HG03175 (cell line): ENCODE results near the gene PXDN.

Experiments used
- ATAC-seq: cut with Tn5 transposase; IDR thresholded peaks from one replicate; pipeline ENCODE4 v1.9.1; 2021; ENCODE audit warnings: mild to moderate bottlenecking, moderate library complexity; ENCODE audit not compliant: unreplicated experiment

PXDN gene

DNA sequence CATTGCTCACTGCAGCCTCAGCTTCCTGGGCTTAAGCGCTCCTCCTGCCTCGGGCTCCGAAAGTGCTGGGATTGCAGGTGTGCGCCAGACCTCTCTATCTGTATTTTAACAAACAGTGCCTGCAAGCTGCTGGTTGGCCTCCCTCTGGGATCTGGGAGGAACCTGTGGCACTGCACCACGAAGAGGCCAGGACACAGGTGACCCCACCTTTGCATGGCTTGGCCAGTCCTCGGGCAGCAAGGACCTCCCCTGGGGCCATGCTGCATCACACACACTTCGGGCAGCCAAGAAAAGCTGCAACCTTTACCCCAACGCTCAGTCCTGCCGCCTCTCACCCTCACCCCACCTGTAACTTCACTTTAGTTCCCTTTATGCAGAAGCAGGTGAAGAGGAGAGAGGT is 70.0 kb downstream of the PXDN start:
- no peak for ATAC-seq

DNA sequence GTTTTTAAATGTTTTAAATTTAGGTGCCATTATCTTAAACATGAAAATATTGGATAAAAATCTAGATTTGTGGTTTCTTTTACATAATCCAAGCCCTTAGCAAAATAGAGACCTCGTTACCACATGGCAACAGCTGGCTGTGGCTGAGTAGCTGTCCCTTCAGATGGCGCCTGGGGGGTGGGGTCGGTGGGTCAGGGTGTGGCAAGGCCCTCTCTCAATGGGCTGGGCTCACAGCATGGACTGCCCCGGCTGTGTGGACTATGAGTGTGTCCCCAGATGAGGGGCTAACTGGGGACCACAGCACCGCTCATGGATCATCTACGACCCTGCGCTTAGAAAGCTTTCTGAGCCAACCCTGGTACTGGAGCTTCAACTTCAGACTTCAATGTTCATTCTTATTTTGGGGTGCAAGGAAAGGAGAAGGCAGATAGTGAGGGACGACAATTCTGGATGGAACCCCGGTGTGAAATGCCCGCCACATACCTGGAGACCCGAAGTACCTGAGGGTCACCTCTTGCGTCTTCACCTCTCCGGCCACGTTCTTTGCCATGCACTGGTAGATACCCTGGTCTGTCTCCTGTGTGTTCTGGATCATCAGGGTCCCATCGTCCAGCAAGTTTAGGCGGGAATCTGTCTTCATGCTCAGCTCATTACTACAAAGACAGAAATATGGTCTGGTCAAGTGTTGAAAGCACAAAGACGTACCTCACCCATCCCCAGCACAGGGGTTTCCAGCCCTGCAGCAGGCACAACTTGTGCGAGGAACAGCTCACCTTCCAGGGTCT is 71.0 kb downstream of the PXDN start:
- ATAC-seq: no peak

DNA sequence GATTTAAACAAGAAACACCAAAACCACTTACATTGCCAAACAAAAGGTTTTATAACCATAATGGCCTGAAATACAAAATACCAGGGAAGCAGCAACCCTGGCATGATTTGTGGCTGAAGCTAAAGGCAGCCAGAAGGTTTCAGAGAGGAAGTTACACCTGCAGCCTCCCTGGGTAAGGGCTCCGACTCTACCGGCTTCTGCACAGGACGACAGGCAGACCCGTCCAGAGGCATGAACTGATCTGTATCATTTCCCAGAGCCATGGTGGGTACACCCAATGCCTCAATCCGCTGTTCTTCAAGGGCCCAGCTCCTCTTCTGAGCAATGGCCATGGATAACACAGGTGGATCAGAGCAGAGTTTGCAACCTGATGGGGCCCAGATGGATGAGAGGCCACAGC is 71.6 kb downstream of the PXDN start:
- no peak for ATAC-seq

DNA sequence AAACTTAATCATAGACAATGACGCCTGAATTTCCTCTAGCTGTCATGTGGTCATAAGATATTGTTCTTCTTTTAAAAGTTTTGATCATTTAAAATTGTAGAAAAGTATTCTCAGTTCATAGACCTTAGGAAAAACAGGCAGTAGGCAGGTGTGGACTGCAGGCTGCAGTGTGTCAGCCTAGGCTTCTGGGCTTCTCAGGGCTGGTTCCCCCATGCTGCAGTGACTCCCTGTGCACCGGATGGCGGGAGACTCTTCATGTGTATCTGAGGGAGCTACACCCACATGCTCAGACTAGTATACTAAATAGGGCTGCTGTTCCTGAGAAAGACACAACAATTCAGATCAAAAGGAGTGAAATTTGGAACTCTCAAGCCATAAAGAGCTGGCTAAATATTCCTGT is 72.4 kb downstream of the PXDN start:
- ATAC-seq: no peak

DNA sequence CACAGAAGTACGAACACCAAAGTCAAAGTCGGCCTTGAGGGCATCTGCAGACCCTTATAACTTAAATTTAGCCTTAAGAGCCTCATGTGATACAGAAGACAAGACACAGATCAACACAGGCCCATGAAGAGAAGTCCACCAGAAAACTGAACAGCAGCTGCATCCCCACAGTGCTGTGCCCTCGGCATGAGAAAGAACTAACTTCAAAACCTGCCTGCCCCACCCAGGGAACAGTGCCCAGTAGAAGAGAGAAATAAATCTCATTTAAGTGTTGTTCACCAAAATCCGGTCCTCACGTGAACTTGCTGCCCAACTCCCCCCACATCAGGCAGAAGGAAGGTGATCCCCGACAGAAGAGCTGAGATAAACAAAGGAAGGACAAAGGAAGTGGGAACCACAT is 73.7 kb downstream of the PXDN start:
- no peak for ATAC-seq

DNA sequence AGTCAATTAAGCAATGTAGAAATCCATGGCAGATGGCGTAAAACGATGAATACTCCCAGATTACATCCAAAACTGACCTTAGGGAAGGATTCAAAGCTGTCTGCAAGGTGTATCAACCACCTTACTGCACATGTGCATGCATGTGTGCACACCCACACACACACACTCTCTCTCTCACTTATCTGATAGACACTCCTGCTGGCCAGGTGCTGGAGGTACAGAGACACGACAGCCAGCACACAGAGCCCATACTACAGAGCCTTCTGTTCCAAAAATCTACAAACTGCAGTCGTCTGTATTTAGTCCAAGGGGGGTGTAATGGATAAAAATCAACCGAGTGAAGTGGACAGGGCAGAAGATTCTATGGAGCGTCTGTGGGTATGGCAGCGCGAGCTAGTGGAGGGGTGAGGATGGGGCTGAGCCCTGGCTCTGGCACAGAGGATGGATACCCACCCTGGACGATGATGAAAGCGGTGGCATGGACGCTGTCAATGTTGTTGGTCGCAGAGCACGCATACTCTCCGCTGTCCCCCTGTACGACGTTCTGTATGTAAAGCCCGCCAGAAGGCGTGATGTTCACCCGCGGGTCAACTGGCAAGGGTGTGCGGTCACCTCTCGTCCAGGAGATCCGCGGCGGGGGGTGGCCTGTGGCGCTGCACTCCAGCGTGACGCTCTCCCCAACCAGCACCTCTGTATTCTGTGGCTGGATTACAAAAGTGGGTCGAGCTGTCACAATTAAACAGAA is 78.4 kb downstream of the PXDN start:
- ATAC-seq: no peak

DNA sequence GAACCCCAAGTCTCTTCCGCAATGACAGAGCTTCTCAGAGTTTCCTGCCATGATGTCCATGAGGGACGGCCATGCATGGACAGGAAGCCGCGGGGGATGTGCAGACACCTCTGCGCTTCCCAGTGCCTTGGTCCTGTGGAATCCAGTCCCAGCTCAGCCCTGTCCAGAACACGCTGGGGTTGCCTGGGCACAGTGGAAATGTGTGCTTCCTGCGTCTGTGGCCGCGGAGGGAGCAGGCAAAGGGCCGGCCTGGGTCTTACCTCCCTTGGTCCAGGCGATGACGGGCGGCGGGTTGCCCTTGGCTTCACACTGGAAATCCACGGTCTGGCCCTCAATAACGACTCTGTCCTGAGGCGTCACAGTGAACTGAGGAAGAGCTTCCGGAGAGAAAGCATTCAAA is 79.6 kb downstream of the PXDN start:
- ATAC-seq: no peak

DNA sequence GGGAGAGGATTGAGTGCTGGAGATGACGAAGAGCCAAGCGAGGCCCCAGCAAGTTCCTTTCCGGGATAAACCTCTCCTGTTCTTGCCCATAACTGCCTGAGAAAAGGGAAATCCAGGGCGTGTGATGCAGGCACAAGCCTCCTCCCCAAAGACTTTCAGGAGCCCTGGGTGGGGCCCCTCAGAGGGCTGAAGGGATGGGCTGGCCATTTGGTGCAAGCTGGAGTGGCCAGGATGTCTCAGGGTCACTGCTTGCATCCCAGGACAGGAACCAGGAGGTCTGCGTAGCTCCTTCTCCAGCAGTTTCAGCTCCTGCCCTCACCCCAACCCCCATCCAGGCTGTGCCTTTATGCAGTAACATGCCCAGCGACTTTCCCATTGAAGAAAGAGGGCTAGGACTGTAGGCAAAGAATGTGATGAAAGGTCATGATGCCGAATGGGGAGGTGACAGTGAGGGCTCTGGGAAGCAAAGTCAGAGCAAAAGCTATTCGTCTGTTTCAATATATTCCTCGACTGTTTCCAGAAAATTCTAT is 80.2 kb downstream of the PXDN start:
- no peak for ATAC-seq

DNA sequence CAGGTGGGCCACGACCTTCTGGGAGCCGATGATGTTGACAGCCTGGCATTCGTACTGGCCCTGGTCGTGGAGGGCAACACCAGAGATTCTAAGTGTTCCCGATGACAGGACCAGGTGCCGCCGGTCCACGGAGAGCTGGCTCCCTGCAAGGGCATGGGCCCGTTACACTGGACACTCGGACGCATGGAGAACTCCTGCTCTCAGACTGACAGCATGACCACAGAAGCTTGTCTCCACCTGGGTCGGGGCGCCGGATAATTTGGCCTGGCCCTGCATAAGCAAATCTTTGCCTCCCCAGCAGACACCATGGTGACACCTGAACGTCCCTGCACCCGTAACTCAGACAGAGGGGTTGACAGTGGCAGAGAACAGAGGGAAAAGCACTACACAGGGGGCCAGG is 80.7 kb downstream of the PXDN start:
- no peak for ATAC-seq

DNA sequence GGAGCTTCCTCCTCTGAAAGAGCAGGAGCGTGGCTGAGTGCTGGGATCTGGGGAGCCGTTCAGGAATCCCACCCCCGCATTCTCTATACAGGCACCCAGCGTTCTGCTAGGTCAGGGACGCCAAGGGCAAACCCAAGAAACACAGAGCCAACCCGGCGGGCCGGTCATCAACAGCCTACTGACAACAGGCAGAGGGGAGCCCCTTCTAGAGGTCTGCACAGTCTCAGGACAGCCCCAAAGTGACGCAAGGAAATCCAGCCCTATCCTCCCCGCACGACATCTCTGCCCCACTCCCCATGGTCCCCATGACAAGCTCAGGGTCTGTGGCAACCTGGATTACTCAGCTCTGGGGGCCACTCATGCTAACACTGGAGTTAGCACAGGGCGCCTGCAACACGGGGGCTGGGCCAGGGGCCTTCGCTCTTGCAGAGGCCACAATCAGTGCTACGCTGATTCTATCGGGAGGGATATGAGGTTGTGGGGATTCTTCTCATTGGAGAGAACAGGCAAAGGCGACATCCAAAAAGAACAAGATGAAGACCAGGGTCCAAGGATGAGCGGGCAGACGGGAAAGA is 81.6 kb downstream of the PXDN start:
- no peak for ATAC-seq

DNA sequence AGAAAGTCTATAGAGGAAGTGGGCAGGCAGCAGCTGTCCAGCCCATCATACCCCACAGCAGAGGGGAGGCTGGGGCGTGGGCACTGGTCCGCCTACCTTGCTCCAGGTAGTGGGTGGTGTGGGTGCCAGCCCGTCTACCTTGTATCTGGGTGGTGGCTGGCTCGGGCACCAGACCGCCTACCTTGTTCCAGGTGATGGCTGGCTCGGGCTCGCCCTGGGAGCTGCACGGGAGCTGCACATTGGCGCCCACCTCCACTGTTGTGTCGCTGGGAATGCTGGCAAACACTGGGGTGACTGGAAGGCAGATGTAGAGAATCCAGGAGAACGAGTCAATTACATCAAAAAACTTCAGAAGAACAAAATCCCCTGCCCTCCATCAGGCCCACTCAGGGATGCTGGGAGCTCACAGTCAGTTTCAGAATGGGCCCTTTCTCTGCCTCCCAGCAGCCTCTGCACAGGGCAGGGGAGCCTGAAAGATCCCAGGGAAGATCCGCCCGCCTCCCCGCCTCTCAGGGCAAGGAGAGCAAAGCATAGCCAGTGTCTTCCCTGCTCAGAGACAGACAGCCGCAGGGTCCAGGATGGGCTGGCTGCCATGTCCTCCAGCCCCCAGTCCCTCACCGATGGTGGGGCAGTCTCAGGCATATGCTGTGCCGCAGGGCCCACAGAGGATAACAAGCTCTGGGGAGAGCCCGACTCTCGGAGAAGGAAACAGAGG is 82.3 kb downstream of the PXDN start:
- ATAC-seq: no peak

DNA sequence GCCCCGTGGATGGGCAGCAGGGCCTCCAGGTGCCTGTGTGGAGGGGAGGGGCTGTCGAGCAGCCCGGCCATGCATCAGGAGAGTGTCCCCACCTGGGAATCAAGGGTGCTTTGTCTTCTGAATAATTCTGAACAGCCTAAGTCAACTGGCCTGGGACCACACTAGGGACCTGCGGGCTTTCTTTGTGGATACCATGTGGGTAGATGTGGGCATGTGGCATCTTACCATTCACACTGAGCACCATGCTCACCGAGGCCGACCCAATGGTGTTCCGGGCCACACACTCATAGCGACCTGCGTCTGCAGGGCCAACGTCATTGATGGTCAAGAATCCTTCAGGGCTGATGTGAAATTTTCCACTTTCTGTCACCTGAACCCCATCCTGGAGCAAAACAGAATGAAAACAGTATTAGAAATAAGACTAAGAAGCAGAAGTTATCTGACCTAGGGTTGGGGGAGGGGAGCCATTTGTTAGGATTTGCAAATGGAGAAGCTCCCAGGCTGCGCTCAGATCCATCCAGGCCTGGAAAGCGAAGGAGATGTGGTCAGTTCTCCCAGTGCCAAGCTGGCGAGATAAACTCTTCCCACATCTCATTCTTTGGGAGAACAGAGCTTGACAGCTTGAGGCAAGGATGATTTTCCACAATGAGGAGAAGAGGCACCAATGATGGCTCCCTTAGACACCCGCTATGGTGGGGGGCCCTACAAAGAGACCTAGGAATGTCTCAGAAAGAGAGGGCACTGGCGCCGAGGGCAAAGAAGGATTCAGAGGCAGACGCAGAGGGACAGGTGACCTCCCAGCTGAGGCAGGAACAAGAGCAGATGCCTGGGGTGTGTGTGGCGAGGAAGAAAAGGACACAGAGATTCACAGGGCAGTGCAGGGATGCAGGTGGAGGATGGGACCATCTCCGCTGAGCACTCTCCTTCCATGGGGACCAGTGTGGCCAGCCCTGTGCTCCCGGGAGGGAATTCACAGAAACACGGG is 83.4 kb downstream of the PXDN start:
- no peak for ATAC-seq

DNA sequence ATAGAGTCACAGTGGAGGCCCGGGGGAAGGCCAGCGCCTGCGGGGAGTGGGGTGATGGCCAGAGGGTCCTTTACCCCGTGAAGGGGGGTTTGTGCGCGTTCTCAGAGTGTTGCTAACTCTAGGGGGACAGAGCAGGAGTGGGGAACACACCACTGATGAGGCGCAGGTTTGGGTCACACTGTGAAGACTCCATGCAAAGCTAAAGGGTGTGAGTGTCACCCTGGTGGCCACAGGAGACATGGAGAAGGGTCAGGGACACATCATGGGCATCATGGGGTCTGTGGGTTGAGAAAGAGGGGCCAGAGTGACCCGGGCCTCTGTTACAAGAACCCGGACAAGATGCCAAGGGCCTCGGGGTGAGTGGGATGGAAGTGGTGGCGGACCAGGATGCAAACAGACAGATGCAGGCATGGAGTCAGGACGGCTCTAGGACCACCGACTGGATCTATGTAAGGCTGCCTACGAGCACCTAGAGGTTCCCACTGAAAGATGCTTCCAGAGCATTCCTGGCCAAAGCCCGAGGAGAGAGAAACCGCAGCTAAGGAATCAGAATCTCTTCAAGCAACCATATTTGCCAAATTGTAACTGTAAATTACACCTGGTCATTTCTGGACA is 84.3 kb downstream of the PXDN start:
- ATAC-seq: no peak

DNA sequence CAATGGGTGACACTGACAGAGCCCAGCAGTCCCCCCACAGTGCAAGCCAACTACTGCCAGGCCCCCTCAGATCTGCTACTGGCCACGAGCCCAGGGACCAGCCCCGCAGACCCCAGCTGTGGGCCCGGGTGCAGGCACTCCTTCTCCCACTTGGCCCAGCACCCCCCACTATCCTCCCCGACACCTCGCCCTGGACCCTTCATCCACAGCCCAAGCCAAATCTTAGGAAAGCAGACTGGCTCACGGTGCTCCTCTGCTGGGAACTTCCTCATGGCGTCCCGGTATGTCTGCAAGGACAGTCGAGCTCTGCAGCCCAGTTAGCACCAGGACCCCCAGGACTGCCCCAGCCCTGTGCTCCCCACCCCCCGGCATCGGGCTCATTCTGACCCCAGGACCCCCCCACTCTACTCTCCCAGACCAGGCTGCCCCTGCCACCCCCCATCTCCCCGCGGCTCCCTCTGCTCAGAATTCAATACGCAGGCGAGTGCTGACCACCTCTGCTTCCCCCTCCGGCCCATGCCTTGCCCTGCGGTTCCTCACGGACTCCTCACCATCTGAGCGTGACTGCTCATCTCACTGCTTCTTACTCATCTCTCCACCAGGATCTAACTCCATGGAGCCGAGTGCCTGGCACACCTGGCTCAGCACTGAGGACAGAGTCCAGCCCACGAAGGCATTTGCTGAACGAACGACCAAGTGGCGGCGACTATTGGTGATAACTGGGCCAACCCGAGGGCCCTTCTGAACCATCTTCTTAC is 85.7 kb downstream of the PXDN start:
- no peak for ATAC-seq

DNA sequence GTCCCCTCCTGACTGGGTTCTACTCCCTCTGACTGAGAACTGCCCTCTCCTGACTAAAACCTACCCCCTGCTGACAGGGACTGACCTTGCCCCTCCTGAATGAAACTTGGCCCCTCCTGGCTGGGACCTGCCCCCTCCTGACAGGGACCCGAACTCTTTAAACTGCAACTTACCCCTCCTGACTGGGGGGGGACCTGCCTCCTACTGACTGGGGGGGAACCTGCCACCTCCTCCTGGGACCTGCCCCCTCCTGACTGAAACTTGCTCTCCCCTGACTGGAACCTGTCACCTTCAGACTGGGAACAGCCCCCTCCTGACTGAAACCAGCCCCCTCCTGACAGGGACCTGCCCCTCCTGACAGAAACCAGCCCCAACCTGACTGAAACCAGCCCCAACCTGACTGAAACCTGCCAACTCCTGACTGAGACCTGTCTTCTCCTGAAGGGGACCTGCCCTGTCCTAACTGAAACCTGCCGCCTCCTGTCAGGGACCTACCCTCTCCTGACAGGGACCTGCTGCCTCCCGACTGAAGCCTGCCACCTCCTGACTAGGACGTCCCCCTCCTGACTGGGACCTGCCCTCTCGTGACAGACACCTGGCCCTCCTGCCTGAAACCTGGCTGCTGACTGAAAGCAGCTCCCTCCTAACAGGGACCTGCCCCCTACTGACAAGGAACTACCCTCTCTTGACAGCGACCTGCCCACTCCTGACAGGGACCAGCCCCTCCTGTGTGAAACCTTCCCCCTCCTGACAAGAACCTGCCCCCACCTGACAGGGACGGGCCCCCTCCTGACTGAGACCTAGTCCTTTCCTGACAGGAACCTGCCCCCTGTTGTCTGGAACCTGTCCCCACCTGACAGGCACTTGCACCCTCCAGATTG is 87.1 kb downstream of the PXDN start:
- ATAC-seq: no peak

DNA sequence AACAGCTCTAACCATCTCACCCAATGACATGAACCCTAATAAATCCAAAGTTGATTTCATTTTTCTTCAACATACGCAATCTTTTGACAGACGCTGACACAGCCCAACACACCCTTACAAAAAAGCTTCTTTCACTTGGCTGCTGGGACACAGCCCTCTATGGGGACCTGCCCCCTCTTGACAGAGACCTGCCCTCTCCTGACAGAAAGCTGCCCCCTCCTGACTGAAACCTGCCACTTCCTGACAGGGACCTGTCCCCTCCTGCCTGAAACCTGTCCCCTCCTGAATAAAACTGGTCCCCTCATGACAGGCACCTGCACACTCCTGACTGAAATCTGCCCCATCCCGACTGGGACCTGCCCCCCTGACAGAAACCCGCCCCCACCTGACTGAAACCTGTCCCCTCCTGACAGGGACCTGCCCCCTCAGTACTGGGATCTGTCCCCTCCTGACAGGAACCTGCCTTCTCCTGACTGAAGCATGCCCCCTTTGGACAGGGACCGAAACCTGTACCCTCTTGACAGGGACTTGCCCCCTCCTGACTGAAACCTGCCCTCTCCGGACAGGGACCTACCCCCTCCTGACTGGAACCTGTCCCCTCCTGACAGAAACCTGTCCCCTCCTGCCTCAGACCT is 87.9 kb downstream of the PXDN start:
- no peak for ATAC-seq

DNA sequence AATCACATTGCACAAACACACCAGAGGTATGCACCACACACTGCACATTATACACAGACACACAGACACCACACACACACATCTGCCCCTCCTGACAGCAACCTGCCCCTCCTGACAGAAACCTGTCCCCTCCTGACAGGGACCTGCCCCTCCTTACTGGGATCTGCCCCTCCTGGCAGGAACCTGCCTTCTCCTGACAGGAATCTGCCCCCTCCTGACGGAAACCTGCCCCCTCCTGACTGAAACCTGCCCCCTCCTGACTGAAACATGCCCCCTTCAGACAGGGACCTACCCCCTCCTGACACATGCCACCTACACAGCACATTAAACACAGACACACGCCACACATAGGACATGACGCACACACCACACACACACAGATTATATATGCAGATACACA is 88.9 kb downstream of the PXDN start:
- no peak for ATAC-seq
